Measurements from ENCODE around the gene AFAP1L2. TPM values are rescaled to one million over a fixed set of nuclear protein-coding genes. Genes with fewer than 3 reads are reported as not detected.
"Not testable (repeated sequence)": the region's sequence is repeated elsewhere in the genome, so short reads cannot be mapped to it uniquely, and the experiment has no call there.

AFAP1L2 gene
- polyA plus RNA-seq, 4 donors: 40.2 to 49.1 (median 44.4) TPM

DNA sequence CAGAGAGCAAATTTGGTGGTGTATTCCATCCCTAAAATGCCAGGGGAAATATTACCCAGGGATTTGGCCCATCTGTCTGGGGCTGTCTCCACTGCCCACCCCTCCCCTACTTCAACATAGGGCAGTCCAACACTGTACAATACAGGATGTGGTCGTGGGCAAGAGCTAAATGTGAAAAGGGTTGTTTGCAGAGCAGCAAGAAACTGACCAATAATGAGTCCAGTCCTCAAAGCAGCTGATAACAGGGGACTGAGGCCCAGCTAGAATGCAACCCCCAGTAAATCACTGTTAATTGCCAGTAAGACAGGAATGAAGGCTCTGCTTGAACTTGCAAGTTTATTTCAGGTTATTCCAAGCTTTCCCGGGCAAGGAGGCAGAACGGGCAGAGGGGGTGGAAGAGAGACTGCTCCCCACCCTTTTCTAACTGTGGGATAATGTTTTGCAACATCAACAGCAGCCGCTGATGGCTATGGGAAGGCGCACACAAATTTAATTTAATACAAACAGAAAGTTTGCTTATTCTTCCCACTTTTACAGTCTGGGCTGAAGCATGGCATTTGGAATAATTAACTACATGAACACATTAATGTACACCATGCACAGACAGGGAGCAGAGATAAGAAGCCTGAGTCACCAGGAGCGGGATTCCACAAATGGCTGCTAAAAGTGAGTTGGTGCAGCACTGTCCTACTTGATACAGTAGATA lies 36.8 kb downstream of the AFAP1L2 start:
- DNase-seq (ENCODE audit: low read depth in 4 of 4, low spot score in 2 of 4): peak in 1 of 4 donors; percentile 85

- no peak for DNase-seq (ENCODE audit: low read depth in 4 of 4, low spot score in 2 of 4)
Measured at GRCh38 chr10:114364726-114365125, 39.6 kb downstream of the AFAP1L2 start.

DNA sequence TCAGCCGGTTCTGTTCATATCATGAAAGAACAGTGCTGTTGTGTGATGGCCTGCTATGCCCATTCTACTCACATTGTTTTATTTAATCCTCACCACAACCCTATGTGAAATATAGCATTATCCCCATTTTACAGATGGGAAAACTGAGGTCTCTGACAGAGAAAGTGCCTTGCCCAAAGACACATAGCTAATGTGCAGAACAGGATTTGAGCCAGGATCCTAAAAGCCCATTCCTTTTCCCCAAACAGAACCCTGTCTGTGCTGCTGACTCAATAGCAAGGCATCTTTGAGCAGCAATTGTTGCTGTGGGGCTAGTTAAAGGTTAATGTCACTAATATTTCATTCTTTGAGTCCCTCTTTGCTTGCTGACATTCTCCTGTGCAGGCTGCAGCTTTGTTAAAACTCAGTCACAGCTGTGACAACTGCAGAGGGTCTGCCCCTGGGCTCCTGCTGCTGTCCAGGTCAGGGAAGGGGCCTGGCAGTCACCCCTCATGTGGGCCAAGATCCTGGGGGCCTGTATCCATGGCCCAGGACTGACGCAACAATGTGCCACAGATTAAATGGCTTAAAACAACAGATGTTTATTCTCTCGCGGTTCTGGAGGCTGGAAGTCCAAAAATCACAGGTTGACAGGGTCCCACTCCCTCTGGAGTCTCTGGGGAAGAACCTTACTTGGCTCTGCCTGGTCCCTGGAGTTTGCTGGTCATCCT lies 40.4 kb downstream of the AFAP1L2 start:
- no peak for DNase-seq (ENCODE audit: low read depth in 4 of 4, low spot score in 2 of 4)

- no peak for DNase-seq (ENCODE audit: low read depth in 4 of 4, low spot score in 2 of 4)
Measured at GRCh38 chr10:114362826-114363355, 41.4 kb downstream of the AFAP1L2 start.

- no peak for DNase-seq (ENCODE audit: low read depth in 4 of 4, low spot score in 2 of 4)
Measured at GRCh38 chr10:114359953-114360345, 44.4 kb downstream of the AFAP1L2 start.

- DNase-seq (ENCODE audit: low read depth in 4 of 4, low spot score in 2 of 4): no peak
Measured at GRCh38 chr10:114359041-114359952, 45.0 kb downstream of the AFAP1L2 start.

- no peak for DNase-seq (ENCODE audit: low read depth in 4 of 4, low spot score in 2 of 4)
Measured at GRCh38 chr10:114357515-114357996, 46.7 kb downstream of the AFAP1L2 start.

DNA sequence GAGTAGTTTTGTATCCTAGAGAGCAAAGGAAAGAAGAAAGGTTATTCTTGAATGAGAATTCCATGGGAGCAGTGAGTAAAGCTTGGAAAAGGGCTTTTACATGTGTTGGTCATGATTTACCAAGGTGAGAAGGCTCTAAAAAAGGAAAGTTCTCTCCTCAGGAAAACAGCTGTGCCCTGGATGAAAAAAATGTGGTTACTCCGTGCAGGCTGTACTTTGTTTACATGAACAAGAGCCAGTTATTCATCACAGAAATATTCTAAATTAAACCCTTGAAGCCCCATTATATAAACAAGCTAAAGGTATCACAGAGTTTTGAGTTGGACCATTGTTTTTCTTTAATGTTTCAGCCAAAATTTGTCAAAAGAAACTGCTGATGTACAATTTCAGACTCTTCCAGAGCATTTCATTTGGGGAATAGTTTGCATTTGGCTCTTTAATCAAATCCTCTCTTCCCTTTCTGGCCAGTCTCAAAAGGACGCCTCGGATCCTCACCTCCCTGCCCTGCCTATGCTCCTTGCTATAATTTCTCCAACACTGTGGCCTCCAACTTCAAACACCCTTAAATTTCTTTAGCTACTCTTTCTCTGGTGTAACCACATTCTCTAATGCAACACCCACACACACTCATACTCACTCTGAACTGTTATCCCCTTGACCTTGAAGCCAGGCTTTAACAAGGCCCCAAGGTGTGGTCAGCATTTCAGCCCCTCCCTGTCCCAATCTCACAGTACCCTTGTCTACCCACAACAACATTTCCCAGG lies 47.4 kb downstream of the AFAP1L2 start:
- no peak for DNase-seq (ENCODE audit: low read depth in 4 of 4, low spot score in 2 of 4)

DNA sequence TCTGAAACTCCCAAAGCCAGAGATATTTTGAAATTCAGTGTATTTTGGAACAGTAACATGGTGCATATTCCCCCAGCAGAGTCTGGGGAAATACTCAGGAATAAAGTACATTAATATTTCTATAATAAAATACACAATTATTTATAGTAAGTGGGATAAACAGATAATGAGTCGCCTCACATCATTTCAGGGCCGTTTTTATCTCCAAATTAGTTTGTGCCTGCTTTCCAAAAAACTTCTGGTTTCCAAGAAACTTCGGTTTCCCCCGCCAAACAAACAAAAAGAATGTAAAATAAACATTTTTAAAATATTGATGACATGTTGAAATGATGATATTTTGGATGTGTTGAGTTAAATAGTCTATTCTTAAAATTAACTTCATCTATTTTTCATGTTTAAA lies 48.2 kb downstream of the AFAP1L2 start:
- DNase-seq (ENCODE audit: low read depth in 4 of 4, low spot score in 2 of 4): no peak

DNA sequence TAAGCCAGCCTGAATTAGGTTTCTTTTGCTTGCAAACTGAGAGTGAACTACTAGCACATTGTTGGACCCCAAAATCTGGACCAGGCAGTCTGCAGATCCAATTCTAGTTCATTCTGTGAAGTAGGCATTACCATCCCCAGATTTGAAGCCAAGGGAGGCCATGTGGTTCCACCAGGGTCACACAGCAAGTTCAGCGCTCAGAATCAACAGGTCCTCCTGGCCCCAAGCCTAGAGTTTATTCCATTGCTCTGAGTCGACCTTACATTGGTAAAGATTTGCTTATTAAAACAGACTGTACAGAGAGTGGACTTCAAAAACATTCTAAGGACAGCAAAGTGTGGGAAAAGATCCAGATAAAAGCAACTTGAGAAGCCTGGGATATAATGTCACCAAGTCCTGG lies 50.9 kb downstream of the AFAP1L2 start:
- no peak for DNase-seq (ENCODE audit: low read depth in 4 of 4, low spot score in 2 of 4)

GRCh38 chr10:114352653-114353298 lies 51.5 kb downstream of the AFAP1L2 start:
- DNase-seq (ENCODE audit: low read depth in 4 of 4, low spot score in 2 of 4): no peak

GRCh38 chr10:114350751-114351150 lies 53.6 kb downstream of the AFAP1L2 start:
- DNase-seq (ENCODE audit: low read depth in 4 of 4, low spot score in 2 of 4): no peak

DNA sequence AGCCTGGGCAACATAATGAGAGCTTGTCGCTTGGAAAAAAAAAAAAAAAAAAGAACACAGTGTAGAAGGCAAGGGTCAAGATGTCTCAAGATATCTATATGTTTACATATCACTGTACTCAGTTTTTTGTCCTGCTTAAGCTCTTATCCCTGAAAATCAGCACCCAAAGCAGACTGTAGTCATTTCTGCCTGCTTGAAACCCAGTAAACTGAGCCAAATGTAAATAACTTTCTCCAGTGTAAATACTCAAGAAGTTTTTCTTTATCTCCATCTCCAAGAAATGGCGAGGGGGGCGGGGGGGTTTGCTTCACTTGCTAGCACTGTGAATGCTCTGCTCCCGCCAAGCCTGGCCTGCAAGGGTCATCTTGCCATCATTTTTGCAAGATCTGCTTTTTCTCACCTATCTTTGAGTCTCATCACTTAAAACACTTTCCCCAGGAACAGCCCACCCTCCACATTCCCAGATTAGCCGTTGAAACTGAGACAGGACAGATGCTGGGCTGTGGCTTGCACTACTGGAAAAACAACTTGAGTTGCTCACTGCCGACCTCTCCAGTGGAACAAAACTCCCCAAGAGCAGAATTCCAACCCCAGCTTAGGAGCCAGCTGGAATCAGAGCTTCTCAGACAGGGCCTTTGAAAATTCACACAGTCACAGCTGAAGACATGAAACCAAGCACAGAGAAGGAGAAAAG lies 54.6 kb downstream of the AFAP1L2 start:
- DNase-seq (ENCODE audit: low read depth in 4 of 4, low spot score in 2 of 4): peak in 1 of 4 donors; percentile 71

GRCh38 chr10:114349071-114349470 lies 55.2 kb downstream of the AFAP1L2 start:
- not testable (repeated sequence) for DNase-seq (ENCODE audit: low read depth in 4 of 4, low spot score in 2 of 4)

DNA sequence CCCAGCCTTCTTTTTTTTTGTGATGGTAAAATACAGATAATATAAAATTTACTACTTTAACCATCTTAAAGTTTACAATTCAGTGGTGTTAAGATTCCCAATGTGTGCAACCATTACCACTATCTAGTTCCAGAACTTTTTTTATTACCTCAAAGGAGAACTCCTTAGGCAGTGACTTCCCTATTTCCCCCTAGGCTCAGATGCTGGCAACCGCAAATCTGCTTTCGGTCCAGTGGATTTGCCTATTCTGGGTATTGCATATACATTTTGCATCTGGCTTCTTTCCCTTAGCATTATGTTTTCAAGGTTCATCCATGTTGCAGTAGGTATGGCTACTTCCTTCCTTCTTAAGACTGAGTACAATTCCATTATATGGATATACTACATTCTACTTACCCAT lies 56.5 kb downstream of the AFAP1L2 start:
- DNase-seq (ENCODE audit: low read depth in 4 of 4, low spot score in 2 of 4): no peak

- no peak for DNase-seq (ENCODE audit: low read depth in 4 of 4, low spot score in 2 of 4)
Measured at GRCh38 chr10:114347241-114347640, 57.1 kb downstream of the AFAP1L2 start.

DNA sequence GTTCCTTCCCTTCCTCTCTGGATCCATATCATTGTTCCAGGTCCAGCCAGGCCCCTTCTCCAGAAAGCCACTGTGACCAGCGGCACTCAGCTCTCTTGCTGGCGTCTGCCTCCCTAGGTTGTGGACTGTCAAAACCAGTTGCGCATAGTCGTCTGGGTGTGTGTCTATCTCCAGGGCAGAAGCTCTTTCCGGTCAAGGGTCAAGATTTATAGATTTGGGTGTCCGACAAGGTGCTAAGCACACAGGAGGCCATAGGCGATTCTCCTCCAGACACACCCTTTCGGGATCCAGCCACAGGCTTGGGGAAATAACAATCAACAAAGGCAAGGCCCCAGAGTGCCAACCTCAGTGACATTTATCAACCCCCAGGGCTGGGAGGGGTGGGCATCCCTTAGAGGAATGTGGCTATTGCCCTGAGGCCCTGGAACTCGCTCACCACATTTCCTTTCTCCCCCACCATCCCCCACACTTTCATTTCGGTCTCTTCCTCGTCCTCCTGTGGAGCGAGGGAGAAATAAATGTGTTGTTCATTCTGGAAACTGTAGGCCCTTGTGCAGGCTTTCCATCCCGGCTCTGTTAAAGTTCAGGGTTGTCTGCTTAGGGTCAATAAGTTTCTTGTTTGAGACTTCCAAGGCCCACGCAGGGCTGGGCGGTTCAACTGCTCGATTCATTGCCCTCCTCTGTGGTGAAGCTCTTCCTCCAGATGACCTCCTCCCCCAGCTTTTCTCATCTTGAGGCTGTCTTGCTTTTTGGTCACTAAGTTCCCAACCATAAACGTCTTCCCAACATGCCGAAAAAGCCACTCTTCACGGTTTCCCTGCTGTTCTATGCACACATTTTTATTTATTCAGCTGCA lies 57.9 kb downstream of the AFAP1L2 start:
- DNase-seq (ENCODE audit: low read depth in 4 of 4, low spot score in 2 of 4): no peak

- no peak for DNase-seq (ENCODE audit: low read depth in 4 of 4, low spot score in 2 of 4)
Measured at GRCh38 chr10:114345701-114346100, 58.6 kb downstream of the AFAP1L2 start.
